HFF-Myc (cell line): Measurements from ENCODE around the gene RHBG.

ENCODE experiments used
- DNase-seq: peaks from one replicate; pipeline ENCODE4 v3.0.0-alpha.2; 2011; ENCODE audit warnings: low read depth; ENCODE audit errors: extremely low read depth
- H3K4me3 ChIP-seq: replicated peaks from 2 replicates; pipeline ENCODE4 v1.5.1; 2011; ENCODE audit warnings: low read depth, mild to moderate bottlenecking, control low read depth, low read length
- CTCF ChIP-seq: IDR thresholded peaks from 2 replicates; pipeline ENCODE4 v1.5.1; 2012; ENCODE audit warnings: mild to moderate bottlenecking, low read depth, low read length, control low read depth; ENCODE audit errors: missing control alignments

RHBG gene

DNA sequence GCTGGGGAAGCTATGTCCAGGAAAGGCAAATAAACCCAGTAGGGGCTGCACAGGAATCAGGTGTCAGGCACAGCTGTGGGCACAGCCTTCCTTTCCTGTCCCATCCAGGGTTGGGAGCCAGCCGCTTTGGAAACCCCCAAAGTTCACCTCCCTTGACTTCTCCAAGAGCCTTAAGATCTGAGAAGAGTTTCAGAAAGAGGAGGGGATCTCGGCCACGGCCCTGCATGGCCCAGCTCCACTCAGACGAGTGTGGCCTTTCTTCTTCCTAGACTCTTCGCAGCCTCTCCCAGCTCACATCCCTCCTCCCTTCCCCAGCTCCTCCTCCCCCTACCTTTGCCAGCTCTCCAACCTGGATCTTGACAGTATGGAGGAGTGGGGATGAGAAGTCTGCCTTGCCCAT, 36.7 kb downstream of the RHBG start:
- no peak for DNase-seq
- H3K4me3 ChIP-seq = no peak overlapping the region
- no peak for TF ChIP-seq CTCF

GRCh38 chr1:156406251-156406650, 37.2 kb downstream of the RHBG start:
- H3K4me3 ChIP-seq = no peak overlapping the region
- no peak for DNase-seq
- TF ChIP-seq CTCF = no peak

DNA sequence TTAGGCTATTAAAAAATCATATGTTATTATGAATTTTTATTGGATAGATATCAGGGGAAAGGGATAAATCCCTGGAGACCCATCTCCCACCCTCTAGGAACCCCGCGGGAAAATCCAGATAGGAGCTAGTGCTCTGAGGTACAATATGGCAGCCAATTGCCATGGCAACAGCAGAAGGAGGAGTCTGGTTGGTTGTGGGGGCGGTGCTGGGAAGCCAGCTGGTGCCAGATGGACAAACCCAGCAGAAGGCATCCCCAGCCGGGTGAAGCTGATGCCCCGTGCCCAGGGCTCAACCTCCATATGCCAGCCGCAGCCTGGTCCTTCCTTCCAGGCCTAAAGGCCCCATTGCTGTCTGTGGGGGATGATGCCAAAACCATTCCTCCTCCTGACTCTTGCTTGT, 38.3 kb downstream of the RHBG start:
- no peak for DNase-seq
- no peak overlapping the region for H3K4me3 ChIP-seq
- TF ChIP-seq CTCF = no peak

DNA sequence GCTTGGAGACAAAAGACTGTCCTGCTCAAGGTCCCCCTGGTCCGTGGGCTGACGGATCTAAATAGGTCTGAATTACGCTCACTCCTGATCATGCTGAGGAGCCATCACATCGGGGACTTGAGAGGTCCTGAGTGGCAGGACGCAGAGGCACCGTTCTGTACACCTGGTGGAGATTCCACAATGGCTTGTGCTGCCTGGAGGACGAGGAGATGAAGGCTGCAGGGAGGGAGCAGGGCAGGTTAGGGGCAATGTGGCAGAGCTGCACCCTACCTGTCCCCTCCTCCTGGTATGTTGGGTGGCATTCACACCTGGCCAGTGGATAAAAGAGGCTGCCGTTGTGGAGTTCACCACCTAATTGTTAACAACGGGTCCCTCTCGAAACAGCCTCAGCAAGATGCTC, 38.7 kb downstream of the RHBG start:
- TF ChIP-seq CTCF = no peak
- no peak for DNase-seq
- no peak overlapping the region for H3K4me3 ChIP-seq

- TF ChIP-seq CTCF = no peak
These were observed 40.4 kb downstream of the RHBG start for GRCh38 chr1:156409439-156409838.

GRCh38 chr1:156410238-156410637, 41.2 kb downstream of the RHBG start:
- no peak for TF ChIP-seq CTCF
- H3K4me3 ChIP-seq = no peak overlapping the region
- DNase-seq = no peak

More at GRCh38 chr1:156409439-156409838, 40.4 kb downstream of the RHBG start:
- no peak overlapping the region for H3K4me3 ChIP-seq
- DNase-seq = no peak

- no peak for TF ChIP-seq CTCF
- no peak overlapping the region for H3K4me3 ChIP-seq
- DNase-seq = no peak
These were observed 41.7 kb downstream of the RHBG start for GRCh38 chr1:156410740-156411139.
